SU-DHL-6 (cell line): ENCODE results near the gene OSBPL2.

Experiments used
- CTCF ChIP-seq: fragments of 200-600 bp; sonication (generic); IDR thresholded peaks from one replicate; pipeline ENCODE4 v1.5.1; 2017; ENCODE audit warnings: antibody characterized with exemption, mild to moderate bottlenecking, low read length, moderate library complexity; ENCODE audit not compliant: insufficient read depth, poor library complexity, severe bottlenecking
- EZH2phosphoT487 ChIP-seq: fragments of 200-600 bp; sonication (generic), shearing (Covaris generic); conservative IDR thresholded peaks from 2 replicates; pipeline ENCODE4 v1.6.1; 2018; ENCODE audit warnings: mild to moderate bottlenecking, antibody characterized with exemption, low read length, moderate library complexity, mixed read lengths

GRCh38 chr20:62200491-62201172, 37.7 kb upstream of the OSBPL2 start:
- no peak for TF ChIP-seq CTCF
- TF ChIP-seq EZH2phosphoT487: no peak
